Lung (tissue), 12 donors: ENCODE data around the gene IQCE. TPM values are rescaled to one million over a fixed set of nuclear protein-coding genes. Genes with fewer than 3 reads are reported as not detected.

Experiments used
- ATAC-seq: fragments of 200-7000 bp; cut with Tn5 transposase; one replicate; pipeline ENCODE4 v1.9.1; 2020; ENCODE audit warnings: moderate number of reproducible peaks; ENCODE audit not compliant: insufficient read depth, low FRiP score
- DNase-seq, 3 donors: peaks; one replicate each; pipeline ENCODE4 v3.0.0-alpha.2; 2013 to 2017
- H3K27ac ChIP-seq, 2 donors: one replicate each; pipeline ENCODE4 v1.5.1; 2013; ENCODE audit warnings: mild to moderate bottlenecking in 2 of 2, moderate library complexity in 2 of 2, control low read depth in 1 of 2, inconsistent platforms in 1 of 2, low read depth in 1 of 2, low read length in 1 of 2
- H3K27me3 ChIP-seq, 3 donors: one replicate each; pipeline ENCODE4 v1.5.1; 2013; ENCODE audit warnings: low read length in 2 of 3; ENCODE audit not compliant: control insufficient read depth in 3 of 3, insufficient read depth in 3 of 3
- H3K36me3 ChIP-seq, 4 donors: one replicate each; pipeline ENCODE4 v1.5.1; 2013; ENCODE audit warnings: low read length in 4 of 4, mild to moderate bottlenecking in 1 of 4, moderate library complexity in 1 of 4; ENCODE audit not compliant: control insufficient read depth in 4 of 4, insufficient read depth in 4 of 4
- H3K4me1 ChIP-seq, 5 donors: one replicate each; pipeline ENCODE4 v1.5.1; 2013; ENCODE audit warnings: low read length in 5 of 5, mild to moderate bottlenecking in 2 of 5, moderate library complexity in 1 of 5; ENCODE audit not compliant: control insufficient read depth in 5 of 5, insufficient read depth in 5 of 5
- H3K4me3 ChIP-seq: one replicate; pipeline ENCODE4 v1.5.1; 2013; ENCODE audit warnings: mild to moderate bottlenecking, control low read depth, moderate library complexity
- H3K9ac ChIP-seq, 2 donors: one replicate each; pipeline ENCODE4 v1.5.1; 2013; ENCODE audit warnings: low read length in 2 of 2, control low read depth in 1 of 2; ENCODE audit not compliant: insufficient read depth in 1 of 2
- H3K9me3 ChIP-seq, 4 donors: one replicate each; pipeline ENCODE4 v1.5.1; 2013; ENCODE audit warnings: low read length in 3 of 4, mild to moderate bottlenecking in 1 of 4, moderate library complexity in 1 of 4; ENCODE audit not compliant: control insufficient read depth in 4 of 4, insufficient read depth in 3 of 4
- WGBS, 2 donors: extraction: QIAGEN DNeasy Blood & Tissue Kit; methylation state at CpG; one replicate each; pipeline ENCODE4 v1.1.7; 2013; 5-methylcytosine and 5-hydroxymethylcytosine counted together
- polyA plus RNA-seq, 2 donors: library from polyadenylated mRNA; stranded (reverse); fragments of 200-250 nt; gene quantifications; one replicate each; pipeline ENCODE4 v1.2.1, GENCODE V29; 2013
- total RNA-seq, 2 donors: library from RNA; depleted of rRNA in 1 of 2; stranded (reverse); fragments of >200 nt in 1 of 2; gene quantifications; one replicate each; pipeline ENCODE4 v1.2.1, GENCODE V29; 2014 to 2021
- TF ChIP-seq, protein P1 (sequence below): IDR thresholded peaks from 2 replicates; pipeline ENCODE4 v1.5.1; 2012; ENCODE audit warnings: mild to moderate bottlenecking; ENCODE audit errors: control extremely low read depth, extremely low read depth
- donor health status: control.
- donor health status: control.
- donor health status: Bipolar disorder and iron deficiency.
- donor health status: healthy.
- donor health status: DM: yes; HTN: yes; CAD: no.

IQCE gene
- total and polyA plus RNA-seq, 4 donors: 8.1 to 29.0 (median 16.0) TPM

DNA sequence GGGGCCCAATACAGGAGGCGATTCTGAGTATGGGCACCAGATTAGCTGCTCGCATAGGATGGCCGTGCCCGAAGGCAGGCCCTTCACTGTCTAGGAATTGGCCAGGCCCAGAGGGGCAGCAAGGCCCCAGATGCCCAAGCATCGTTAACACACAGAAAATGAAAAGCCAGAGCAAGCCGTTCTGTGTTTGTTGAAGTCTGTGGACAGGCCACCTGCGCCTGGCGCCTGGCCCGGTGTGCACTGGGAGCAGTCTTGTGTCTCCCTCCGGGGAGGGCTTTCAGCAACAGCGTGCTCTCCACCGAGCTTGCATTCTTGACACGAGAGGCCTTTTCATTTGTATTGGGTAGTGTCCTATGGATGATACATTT is 38.5 kb downstream of the IQCE start:
- DNase-seq (no peak), ATAC-seq (no peak)
- H3K36me3 ChIP-seq: peaks cover 0 to 42% (median 16%) of the 10 kb centered on the region in 4 donors
- 88 to 95% methylated on average over 13 of the region's 13 CpGs for WGBS, 2 donors
- TF ChIP-seq, protein P1, sequence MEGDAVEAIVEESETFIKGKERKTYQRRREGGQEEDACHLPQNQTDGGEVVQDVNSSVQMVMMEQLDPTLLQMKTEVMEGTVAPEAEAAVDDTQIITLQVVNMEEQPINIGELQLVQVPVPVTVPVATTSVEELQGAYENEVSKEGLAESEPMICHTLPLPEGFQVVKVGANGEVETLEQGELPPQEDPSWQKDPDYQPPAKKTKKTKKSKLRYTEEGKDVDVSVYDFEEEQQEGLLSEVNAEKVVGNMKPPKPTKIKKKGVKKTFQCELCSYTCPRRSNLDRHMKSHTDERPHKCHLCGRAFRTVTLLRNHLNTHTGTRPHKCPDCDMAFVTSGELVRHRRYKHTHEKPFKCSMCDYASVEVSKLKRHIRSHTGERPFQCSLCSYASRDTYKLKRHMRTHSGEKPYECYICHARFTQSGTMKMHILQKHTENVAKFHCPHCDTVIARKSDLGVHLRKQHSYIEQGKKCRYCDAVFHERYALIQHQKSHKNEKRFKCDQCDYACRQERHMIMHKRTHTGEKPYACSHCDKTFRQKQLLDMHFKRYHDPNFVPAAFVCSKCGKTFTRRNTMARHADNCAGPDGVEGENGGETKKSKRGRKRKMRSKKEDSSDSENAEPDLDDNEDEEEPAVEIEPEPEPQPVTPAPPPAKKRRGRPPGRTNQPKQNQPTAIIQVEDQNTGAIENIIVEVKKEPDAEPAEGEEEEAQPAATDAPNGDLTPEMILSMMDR: no peak
- H3K27me3 ChIP-seq: no peaks in the 10 kb centered on the region
- no peaks in the 10 kb centered on the region for H3K4me1 ChIP-seq
- no peak overlapping the region for H3K27ac ChIP-seq
- no peak overlapping the region for H3K4me3 ChIP-seq
- H3K9ac ChIP-seq: no peak overlapping the region
- no peaks in the 10 kb centered on the region for H3K9me3 ChIP-seq

DNA sequence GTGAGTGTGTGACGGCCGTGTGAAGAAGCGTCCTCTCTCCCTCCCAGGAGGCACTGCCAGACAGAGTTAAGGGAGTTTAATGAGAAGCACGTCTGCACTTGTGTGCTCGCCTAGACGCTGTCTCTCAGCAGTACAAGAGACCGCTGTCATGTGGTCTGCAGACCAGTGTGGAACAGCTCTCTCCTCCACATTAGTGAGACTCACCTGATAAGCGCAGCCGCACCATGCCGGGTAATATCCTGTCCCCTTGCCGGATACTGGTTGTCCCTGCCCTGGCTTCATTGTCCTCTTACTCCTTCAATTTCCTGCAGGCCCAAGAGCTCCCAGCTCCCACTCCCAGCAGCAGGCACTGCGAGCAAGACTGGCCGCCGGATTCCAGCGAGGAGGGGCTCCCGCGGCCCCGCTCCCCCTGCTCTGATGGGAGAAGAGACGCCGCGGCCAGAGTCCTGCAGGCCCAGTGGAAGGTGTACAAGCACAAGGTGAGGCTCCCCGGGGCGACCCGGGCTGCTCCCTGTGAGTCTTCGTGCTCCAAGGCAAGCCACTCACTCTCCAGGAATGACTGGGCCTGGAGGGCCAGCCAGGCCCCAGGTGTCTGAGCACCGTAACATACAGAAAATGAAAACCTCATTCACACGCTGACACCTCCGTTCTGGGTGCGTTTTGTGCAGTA is 39.5 kb downstream of the IQCE start:
- WGBS, 2 donors: 83 to 84% methylated on average over 29 of the region's 29 CpGs
- ATAC-seq (no peak), DNase-seq (peak in 1 of 3 donors; percentile 33)
- H3K36me3 ChIP-seq: peaks cover 0 to 32% (median 14%) of the 10 kb centered on the region in 4 donors
- H3K9ac ChIP-seq: no peak overlapping the region
- H3K27ac ChIP-seq: no peak overlapping the region
- H3K9me3 ChIP-seq: no peaks in the 10 kb centered on the region
- no peak overlapping the region for H3K4me3 ChIP-seq
- no peaks in the 10 kb centered on the region for H3K27me3 ChIP-seq
- TF ChIP-seq, protein P1: no peak
- peaks cover 0 to 6% (median 0%) of the 10 kb centered on the region in 5 donors for H3K4me1 ChIP-seq

DNA sequence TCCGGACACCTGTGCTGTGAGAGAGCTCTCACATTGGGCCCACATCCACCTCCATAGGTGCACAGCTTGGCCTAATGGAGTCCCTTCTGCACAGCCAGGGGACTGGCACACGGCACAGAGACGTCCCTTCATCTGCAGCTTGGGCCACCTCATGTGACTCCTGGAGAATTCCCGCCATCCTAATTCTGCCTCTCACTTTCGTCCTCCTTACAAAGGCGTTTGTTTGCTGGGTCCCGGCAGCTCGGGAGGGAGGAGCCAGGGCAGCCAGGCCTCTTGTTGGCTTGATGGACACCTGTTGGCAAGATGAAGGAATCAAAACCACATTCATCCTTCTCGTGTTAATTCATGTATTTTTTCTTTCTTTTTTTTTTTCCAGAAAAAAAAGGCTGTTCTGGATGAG is 42.3 kb downstream of the IQCE start:
- no peak for DNase-seq
- Histone ChIP-seq H3K9me3 (no peaks in the 10 kb centered on the region), H3K9ac (no peak overlapping the region), H3K36me3 (peaks cover 0 to 20% (median 11%) of the 10 kb centered on the region in 4 donors), H3K4me1 (peaks cover 0 to 10% (median 0%) of the 10 kb centered on the region in 5 donors), H3K27me3 (no peaks in the 10 kb centered on the region), H3K27ac (no peak overlapping the region), H3K4me3 (no peak overlapping the region)
- WGBS, 2 donors: 79 to 85% methylated on average over 9 of the region's 9 CpGs
- ATAC-seq: no peak
- TF ChIP-seq, protein P1: no peak

DNA sequence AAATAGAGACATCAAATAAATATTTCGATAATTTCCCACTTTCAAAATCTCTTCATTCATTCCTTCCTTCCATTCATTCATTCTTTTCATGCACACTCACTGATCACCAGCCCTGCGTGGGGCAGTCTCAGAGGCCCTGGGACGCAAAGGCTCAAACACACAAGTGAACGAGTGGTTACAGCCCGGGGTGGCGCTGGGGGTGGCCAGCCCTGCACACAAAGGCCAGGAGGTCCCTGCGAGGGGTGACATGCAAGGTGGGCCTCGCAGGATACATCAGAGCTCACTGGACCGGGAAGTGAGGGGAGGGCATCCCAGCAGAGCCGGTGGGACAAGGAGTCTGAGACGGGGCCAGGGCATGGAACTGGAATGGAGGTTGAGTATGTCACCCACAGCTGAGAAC is 43.1 kb downstream of the IQCE start:
- no peak overlapping the region for H3K27ac ChIP-seq
- H3K4me1 ChIP-seq: peaks cover 0 to 15% (median 0%) of the 10 kb centered on the region in 5 donors
- TF ChIP-seq, protein P1: no peak
- no peaks in the 10 kb centered on the region for H3K9me3 ChIP-seq
- H3K36me3 ChIP-seq: peaks cover 0 to 20% (median 8%) of the 10 kb centered on the region in 4 donors
- 93 to 97% methylated on average over 11 of the region's 11 CpGs for WGBS, 2 donors
- H3K9ac ChIP-seq: no peak overlapping the region
- no peaks in the 10 kb centered on the region for H3K27me3 ChIP-seq
- H3K4me3 ChIP-seq: no peak overlapping the region
- DNase-seq: no peak
- no peak for ATAC-seq
